Hepatocyte (in vitro differentiated cells): ENCODE data around the gene OR52N4.

Experiments used
- CTCF ChIP-seq: fragments of 200-600 bp; sonication (generic); IDR thresholded peaks from 2 replicates; pipeline ENCODE4 v1.5.1; 2016; ENCODE audit warnings: antibody characterized with exemption, mild to moderate bottlenecking; ENCODE audit not compliant: poor library complexity
- EZH2 ChIP-seq: fragments of 200-600 bp; sonication (generic); IDR thresholded peaks from 2 replicates; pipeline ENCODE4 v1.6.1; 2016; ENCODE audit warnings: antibody characterized with exemption, mild to moderate bottlenecking, borderline replicate concordance

- TF ChIP-seq CTCF (no peak), EZH2 (no peak)
Measured at GRCh38 chr11:5749836-5750235, 4.2 kb upstream of the OR52N4 start.
